DMS53 (cell line): Measurements from ENCODE around the gene RASSF9.

ENCODE experiments used
- DNase-seq: peaks from one replicate; lab custom pipeline; 2025; lab: John Stamatoyannopoulos, UW

The RASSF9 gene

GRCh38 chr12:85836197-85837090 lies at the start of gene RASSF9:
TSS of gene RASSF9 (minus strand) at chr12:85836409. CDS start at chr12:85836201, 208 bp downstream.
- peak; percentile 42 for DNase-seq

DNA sequence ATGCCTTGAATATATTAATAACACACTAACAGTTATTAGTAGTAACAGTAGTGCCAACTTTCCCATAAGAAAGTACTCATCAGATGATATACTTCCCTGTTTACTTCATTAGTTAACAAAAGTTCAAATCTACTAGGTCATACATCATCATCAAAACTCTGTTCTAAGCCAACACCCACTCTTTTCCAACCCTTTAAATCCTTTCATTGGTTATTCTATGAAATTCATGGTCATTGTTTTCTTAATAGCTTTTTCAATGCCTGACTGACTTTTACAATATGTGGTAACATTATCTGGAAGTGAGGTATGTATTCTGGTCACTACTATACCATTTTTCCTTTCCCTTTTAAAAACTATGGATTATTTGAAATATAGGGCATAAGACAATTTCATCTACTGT lies 47.6 kb upstream of the RASSF9 start:
- peak; percentile 12 for DNase-seq

- DNase-seq, result no peak
Observed at GRCh38 chr12:85877459-85877858, 41.2 kb upstream of the RASSF9 start.

GRCh38 chr12:85874031-85874461 lies 37.8 kb upstream of the RASSF9 start, which contains the start of gene NTS:
TSS of gene NTS (plus strand) at chr12:85874295. CDS start at chr12:85874404, 109 bp downstream.
- peak; percentile 50 for DNase-seq

GRCh38 chr12:85872497-85873091 lies 36.4 kb upstream of the RASSF9 start:
- DNase-seq, result peak; percentile 90

DNA sequence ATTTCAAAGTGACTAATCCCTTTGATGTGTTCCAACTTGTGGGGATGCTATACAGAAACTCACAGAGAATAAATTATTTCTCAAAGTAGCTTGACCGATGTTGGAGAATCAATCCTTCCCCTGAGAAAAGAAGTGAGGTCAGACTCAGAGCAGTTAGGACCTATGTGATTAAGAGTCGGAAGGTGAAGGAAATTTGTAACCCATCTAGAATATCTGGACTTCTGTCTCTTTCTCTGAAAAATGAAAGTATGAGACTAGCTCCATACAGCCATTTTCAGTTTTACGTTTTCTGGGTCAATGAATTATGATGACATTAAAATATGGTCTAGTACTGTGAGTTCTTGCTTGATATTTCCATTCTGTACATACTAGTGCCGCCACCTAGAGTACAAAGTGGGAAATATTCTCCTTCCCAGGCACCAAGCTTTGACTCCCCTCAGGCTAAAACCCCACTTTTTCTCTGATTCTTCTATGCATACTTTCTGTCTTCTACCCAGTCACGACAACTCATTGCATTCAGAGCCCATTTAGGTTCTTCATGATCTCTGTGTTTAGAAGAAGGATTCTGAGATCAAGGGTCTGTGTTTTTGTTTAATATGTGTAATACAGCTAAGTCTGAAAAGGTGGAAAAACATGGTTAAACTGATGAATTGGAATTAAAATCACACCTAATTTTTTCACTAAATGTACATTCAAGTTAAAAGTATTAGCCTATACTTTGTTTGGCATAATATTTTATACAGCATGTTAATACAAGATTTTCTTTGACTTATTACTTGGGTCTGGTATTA lies 31.0 kb upstream of the RASSF9 start:
- DNase-seq, result peak; percentile 83

DNA sequence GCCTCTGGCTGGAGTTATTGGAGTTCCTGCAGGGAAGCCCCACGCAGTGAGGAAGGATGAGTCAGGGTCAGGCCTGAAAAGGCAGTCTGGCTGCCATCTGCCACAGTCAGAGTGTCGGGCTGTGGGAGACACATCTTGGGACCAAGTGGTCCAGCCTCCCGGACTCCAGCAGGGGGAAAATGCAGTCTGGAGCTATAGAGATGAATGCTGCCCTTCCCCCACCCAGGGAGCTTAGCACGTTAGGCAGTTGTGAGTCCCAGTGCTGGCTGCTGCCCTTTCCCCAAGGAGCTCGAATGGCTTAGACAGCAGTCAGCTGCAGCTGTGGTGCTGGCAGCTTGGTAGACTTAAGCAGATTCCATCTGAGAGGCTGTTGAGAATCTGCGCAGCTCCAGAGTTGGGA lies 29.7 kb upstream of the RASSF9 start:
- DNase-seq, result no peak

- no peak for DNase-seq
Observed at GRCh38 chr12:85856966-85857365, 20.8 kb upstream of the RASSF9 start.

DNA sequence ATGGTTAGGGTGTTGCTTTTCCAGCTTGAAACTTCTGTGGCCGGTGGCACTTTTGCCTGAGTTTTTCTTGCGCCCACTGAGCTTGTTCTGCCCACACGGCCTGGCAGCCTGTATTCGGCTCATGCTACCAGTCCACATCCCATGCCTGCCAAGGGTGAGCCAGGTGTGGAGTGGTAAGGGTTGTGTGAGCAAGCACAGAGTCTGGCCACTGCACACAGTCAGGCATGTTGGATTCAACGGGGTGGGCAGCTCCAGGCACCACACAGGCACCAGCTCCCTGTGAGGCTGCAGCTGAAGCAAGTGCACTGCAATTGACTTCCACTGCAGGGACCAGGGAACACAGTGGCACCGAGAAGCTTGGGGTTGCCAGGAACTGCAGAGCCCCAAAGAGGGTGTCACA lies 19.1 kb upstream of the RASSF9 start:
- DNase-seq, result no peak

GRCh38 chr12:85849344-85849743 lies 13.1 kb upstream of the RASSF9 start:
- DNase-seq, result no peak

GRCh38 chr12:85843606-85844310 lies 7.5 kb upstream of the RASSF9 start:
- DNase-seq, result no peak

GRCh38 chr12:85835426-85836196 lies 598 bp downstream of the RASSF9 start:
- DNase-seq, result peak; percentile 42

- no peak for DNase-seq
Observed at GRCh38 chr12:85834378-85834777, 1.8 kb downstream of the RASSF9 start.

- DNase-seq, result no peak
Observed at GRCh38 chr12:85833579-85833978, 2.6 kb downstream of the RASSF9 start.

DNA sequence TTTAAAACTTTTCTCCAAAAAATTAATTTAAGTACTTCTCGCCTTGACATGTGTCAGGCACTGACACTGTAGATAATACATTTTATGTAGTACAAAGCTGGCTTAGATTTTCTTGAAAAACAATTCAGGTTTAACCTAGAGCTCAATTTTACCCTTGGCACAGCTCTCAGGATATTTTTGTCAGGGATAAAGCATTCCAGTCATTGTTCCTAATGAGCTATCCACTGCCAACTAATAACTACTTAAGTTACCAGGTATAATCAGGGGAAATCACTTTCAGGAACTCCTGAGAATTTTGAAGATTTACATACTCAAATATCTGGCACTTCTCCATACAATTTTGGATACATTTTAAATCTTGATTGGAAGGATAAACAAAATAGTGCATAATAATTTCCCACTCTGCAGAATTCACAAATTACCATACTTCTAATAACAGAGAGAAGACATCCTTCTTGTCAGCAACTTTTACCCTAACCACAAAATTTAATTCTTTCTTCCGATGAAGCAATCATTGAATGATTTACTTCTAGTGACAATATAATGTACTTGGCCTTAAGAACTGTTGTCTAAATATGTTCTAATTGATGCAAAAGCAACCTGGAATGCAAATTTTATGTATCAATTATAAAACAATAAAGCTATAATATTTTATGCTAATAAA lies 4.8 kb downstream of the RASSF9 start:
- no peak for DNase-seq

GRCh38 chr12:85829391-85829790 lies 6.8 kb downstream of the RASSF9 start:
- DNase-seq, result no peak

- DNase-seq, result no peak
Observed at GRCh38 chr12:85828576-85828975, 7.6 kb downstream of the RASSF9 start.

DNA sequence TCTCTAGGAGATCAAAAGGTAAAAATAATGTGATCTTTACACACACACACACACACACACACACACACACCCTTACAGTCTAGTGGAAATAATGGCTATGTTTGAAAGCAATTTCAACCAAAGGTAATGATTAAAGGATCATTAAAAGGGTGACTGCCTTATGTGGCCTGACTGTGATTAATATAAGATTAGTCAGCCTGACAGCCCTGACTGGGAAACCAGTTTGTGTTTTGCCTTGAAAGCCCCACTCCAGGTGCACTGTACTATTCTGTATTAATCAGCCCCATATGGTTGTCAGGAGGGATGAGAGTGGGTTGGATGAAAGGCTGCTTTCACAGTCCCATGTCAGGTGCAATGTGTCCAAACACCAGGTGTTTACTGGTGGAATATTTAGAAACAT lies 10.5 kb downstream of the RASSF9 start:
- DNase-seq, result peak; percentile 43

GRCh38 chr12:85823436-85824180 lies 12.6 kb downstream of the RASSF9 start:
- DNase-seq, result no peak

DNA sequence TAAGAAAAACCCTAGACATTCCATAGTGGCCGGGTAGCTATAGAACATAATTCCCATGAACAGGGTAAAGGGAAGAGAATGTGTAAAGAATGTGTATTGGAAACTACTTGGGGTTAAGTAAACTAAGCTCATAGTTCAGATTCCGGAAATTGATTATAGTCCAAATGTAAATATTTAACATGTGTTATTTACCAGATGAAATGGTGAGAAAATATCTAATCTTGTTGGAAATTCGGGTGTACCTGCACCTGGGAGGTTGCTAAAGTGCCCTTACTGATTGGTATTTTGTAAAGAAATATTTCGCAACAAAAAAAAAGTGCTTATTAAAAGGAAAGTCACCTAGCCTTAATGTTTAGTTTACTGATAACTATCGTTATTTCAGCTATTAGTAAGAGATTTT lies 14.4 kb downstream of the RASSF9 start:
- peak; percentile 46 for DNase-seq
